OCI-LY3 (cell line): ENCODE data around the gene CEP85L.

Experiments used
- H2AFZ ChIP-seq: fragments of 200-600, 300-600 bp; shearing (Covaris generic); 2 replicates; pipeline ENCODE4 v1.6.0; 2014; ENCODE audit warnings: antibody characterized with exemption, low read depth, low read length
- H3K27ac ChIP-seq: fragments of 200-600, 300-600 bp; sonication (generic); 2 replicates; pipeline ENCODE4 v1.5.1; 2014; ENCODE audit warnings: mild to moderate bottlenecking, low read length, moderate library complexity, mixed read lengths
- H3K27me3 ChIP-seq: fragments of 200-600, 300-600 bp; sonication (generic); 2 replicates; pipeline ENCODE4 v1.6.1; 2014; ENCODE audit warnings: low read depth, low read length, mixed read lengths
- H3K36me3 ChIP-seq: fragments of 200-600, 300-600 bp; sonication (generic); replicated peaks from 2 replicates; pipeline ENCODE3; 2014; ENCODE audit warnings: low read depth, low read length, mixed read lengths
- H3K4me1 ChIP-seq: fragments of 300-600, 200-600 bp; sonication (generic); 2 replicates; pipeline ENCODE4 v1.6.1; 2014; ENCODE audit warnings: low read length, mixed read lengths
- H3K4me2 ChIP-seq: fragments of 200-600, 300-600 bp; sonication (generic); 2 replicates; pipeline ENCODE4 v1.6.1; 2014; ENCODE audit warnings: low read length, mixed read lengths
- H3K4me3 ChIP-seq: fragments of 300-600, 200-600 bp; sonication (generic); 2 replicates; pipeline ENCODE4 v1.5.1; 2014; ENCODE audit warnings: antibody characterized with exemption, mild to moderate bottlenecking, low read length, moderate library complexity
- H3K79me2 ChIP-seq: fragments of 300-600, 200-600 bp; shearing (Covaris generic); 2 replicates; pipeline ENCODE4 v1.6.1; 2014; ENCODE audit warnings: mild to moderate bottlenecking, low read length, mixed read lengths
- H3K9ac ChIP-seq: fragments of 300-600, 200-600 bp; shearing (Covaris generic); 2 replicates; pipeline ENCODE4 v1.6.0; 2014; ENCODE audit warnings: mild to moderate bottlenecking, low read length, moderate library complexity
- H3K9me3 ChIP-seq: fragments of 200-600, 300-600 bp; shearing (Covaris generic); 2 replicates; pipeline ENCODE4 v1.6.1; 2014; ENCODE audit warnings: low read length, mixed read lengths; ENCODE audit not compliant: insufficient read depth
- H4K20me1 ChIP-seq: fragments of 200-600, 300-600 bp; sonication (generic); 2 replicates; pipeline ENCODE4 v1.6.1; 2016; ENCODE audit warnings: low read length, mixed read lengths; ENCODE audit not compliant: insufficient read depth
- CTCF ChIP-seq: fragments of 200-600, 300-600 bp; sonication (generic); IDR thresholded peaks from 2 replicates; pipeline ENCODE4 v1.5.1; 2014; ENCODE audit warnings: antibody characterized with exemption, low read length, low read depth
- EZH2phosphoT487 ChIP-seq: fragments of 200-600 bp; shearing (Covaris generic); IDR thresholded peaks from 2 replicates; pipeline ENCODE4 v1.6.1; 2018; ENCODE audit warnings: antibody characterized with exemption, mixed run types, low read depth

CEP85L gene

GRCh38 chr6:118524686-118525085 lies 126.7 kb downstream of the CEP85L start:
- H4K20me1 ChIP-seq = peaks cover 36% of the 10 kb centered on the region
- H3K4me3 ChIP-seq = no peak overlapping the region
- no peak overlapping the region for H3K9ac ChIP-seq
- no peaks in the 10 kb centered on the region for H3K36me3 ChIP-seq
- H3K4me1 ChIP-seq = peaks cover 8% of the 10 kb centered on the region
- H2AFZ ChIP-seq = no peak overlapping the region
- H3K79me2 ChIP-seq = no peaks in the 10 kb centered on the region
- no peaks in the 10 kb centered on the region for H3K9me3 ChIP-seq
- no peak overlapping the region for H3K4me2 ChIP-seq
- peaks cover 31% of the 10 kb centered on the region for H3K27me3 ChIP-seq
- no peak for TF ChIP-seq CTCF
- TF ChIP-seq EZH2phosphoT487 = no peak
- H3K27ac ChIP-seq = no peak overlapping the region

- Histone ChIP-seq H3K36me3 (no peaks in the 10 kb centered on the region), H3K4me2 (peak overlapping the region; percentile 33; the same call in 1 of the 2 replicates), H3K9me3 (no peaks in the 10 kb centered on the region), H2AFZ (no peak overlapping the region), H3K9ac (no peak overlapping the region), H3K79me2 (no peaks in the 10 kb centered on the region), H3K4me3 (no peak overlapping the region), H3K27ac (no peak overlapping the region), H3K27me3 (peaks cover 25% of the 10 kb centered on the region), H4K20me1 (peaks cover 36% of the 10 kb centered on the region), H3K4me1 (peaks cover 8% of the 10 kb centered on the region)
- TF ChIP-seq CTCF (no peak), EZH2phosphoT487 (no peak)
Observed at GRCh38 chr6:118523216-118523615, 128.2 kb downstream of the CEP85L start.

GRCh38 chr6:118522422-118522821 lies 129.0 kb downstream of the CEP85L start:
- Histone ChIP-seq H3K9me3 (no peaks in the 10 kb centered on the region), H3K4me3 (no peak overlapping the region), H3K27ac (no peak overlapping the region), H2AFZ (no peak overlapping the region), H3K27me3 (peaks cover 25% of the 10 kb centered on the region), H3K4me1 (peaks cover 8% of the 10 kb centered on the region), H3K79me2 (no peaks in the 10 kb centered on the region), H4K20me1 (peaks cover 36% of the 10 kb centered on the region), H3K4me2 (no peak overlapping the region), H3K9ac (no peak overlapping the region), H3K36me3 (no peaks in the 10 kb centered on the region)
- TF ChIP-seq EZH2phosphoT487 = no peak
- TF ChIP-seq CTCF = no peak

GRCh38 chr6:118514689-118515088 lies 136.7 kb downstream of the CEP85L start:
- H4K20me1 ChIP-seq = no peaks in the 10 kb centered on the region
- no peaks in the 10 kb centered on the region for H3K27me3 ChIP-seq
- no peak overlapping the region for H3K9ac ChIP-seq
- no peak overlapping the region for H3K27ac ChIP-seq
- no peak overlapping the region for H3K4me2 ChIP-seq
- no peaks in the 10 kb centered on the region for H3K9me3 ChIP-seq
- no peak overlapping the region for H3K4me3 ChIP-seq
- no peaks in the 10 kb centered on the region for H3K36me3 ChIP-seq
- no peaks in the 10 kb centered on the region for H3K4me1 ChIP-seq
- H2AFZ ChIP-seq = no peak overlapping the region
- H3K79me2 ChIP-seq = no peaks in the 10 kb centered on the region
- TF ChIP-seq CTCF = no peak
- no peak for TF ChIP-seq EZH2phosphoT487
